Stimulated activated CD4-positive, alpha-beta T cell treated with anti-CD3 and anti-CD28 coated beads, Interleukin-12 subunit alpha, Interleukin-12 subunit beta, amount 100 ng/mL, for 24 hours (primary cell): ENCODE measurements around the gene YWHAQ.
A peak's percentile ranks its signal among the peaks of the same experiment; 100 is the strongest.
"Not testable (repeated sequence)": the region's sequence is repeated elsewhere in the genome, so short reads cannot be mapped to it uniquely, and the experiment has no call there.

Experiments
- DNase-seq, 2 experiments: peaks; one replicate each; pipeline ENCODE4 v3.0.0-alpha.2; 2020; ENCODE audit warnings: low read depth in 2 of 2

Gene YWHAQ

GRCh38 chr2:9594366-9595054 lies 36.3 kb downstream of the YWHAQ start:
- no peak for DNase-seq

GRCh38 chr2:9593925-9594324 lies 36.9 kb downstream of the YWHAQ start:
- DNase-seq = no peak

- DNase-seq = no peak
Measured at GRCh38 chr2:9592699-9593098, 38.1 kb downstream of the YWHAQ start.

GRCh38 chr2:9590641-9591040 lies 40.2 kb downstream of the YWHAQ start:
- DNase-seq = no peak

- DNase-seq = no peak
Measured at GRCh38 chr2:9586465-9586864, 44.3 kb downstream of the YWHAQ start.

- no peak for DNase-seq
Measured at GRCh38 chr2:9585486-9585885, 45.3 kb downstream of the YWHAQ start.

- DNase-seq = not testable (repeated sequence)
Measured at GRCh38 chr2:9584902-9585301, 45.9 kb downstream of the YWHAQ start.

- no peak for DNase-seq
Measured at GRCh38 chr2:9582624-9583023, 48.2 kb downstream of the YWHAQ start.

- DNase-seq = no peak
Measured at GRCh38 chr2:9578467-9579235, 52.1 kb downstream of the YWHAQ start.

GRCh38 chr2:9574331-9574730 lies 56.5 kb downstream of the YWHAQ start:
- no peak for DNase-seq

- DNase-seq = no peak
Measured at GRCh38 chr2:9573840-9574239, 57.0 kb downstream of the YWHAQ start.

- no peak for DNase-seq
Measured at GRCh38 chr2:9573013-9573720, 57.6 kb downstream of the YWHAQ start.

GRCh38 chr2:9570182-9571060 lies 60.4 kb downstream of the YWHAQ start:
- no peak for DNase-seq

- DNase-seq = no peak
Measured at GRCh38 chr2:9565436-9566153, 65.2 kb downstream of the YWHAQ start.

GRCh38 chr2:9560628-9561027 lies 70.2 kb downstream of the YWHAQ start:
- DNase-seq = no peak

GRCh38 chr2:9558948-9559381 lies 71.8 kb downstream of the YWHAQ start:
- DNase-seq = no peak

GRCh38 chr2:9556121-9556743 lies 74.6 kb downstream of the YWHAQ start:
- DNase-seq = no peak

GRCh38 chr2:9555297-9556120 lies 75.3 kb downstream of the YWHAQ start, which contains the start of gene ADAM17:
Gene ADAM17, minus strand, starts transcription at chr2:9555830. Its CDS starts 225 bp downstream, at chr2:9555605.
- DNase-seq = peak; percentile 78 to 81

- DNase-seq = peak in 1 of 2 experiments; percentile 8
Measured at GRCh38 chr2:9554921-9555296, 75.9 kb downstream of the YWHAQ start.
